HG02571 (cell line): ENCODE measurements around the gene TDRD7.
"Not testable (repeated sequence)": the region's sequence is repeated elsewhere in the genome, so short reads cannot be mapped to it uniquely, and the experiment has no call there.

Experiments used
- ATAC-seq: cut with Tn5 transposase; IDR thresholded peaks from one replicate; pipeline ENCODE4 v1.9.1; 2021; ENCODE audit warnings: mild to moderate bottlenecking, moderate library complexity; ENCODE audit not compliant: unreplicated experiment

The TDRD7 gene

GRCh38 chr9:97473717-97474116 is 61.8 kb downstream of the TDRD7 start:
- ATAC-seq, result no peak

DNA sequence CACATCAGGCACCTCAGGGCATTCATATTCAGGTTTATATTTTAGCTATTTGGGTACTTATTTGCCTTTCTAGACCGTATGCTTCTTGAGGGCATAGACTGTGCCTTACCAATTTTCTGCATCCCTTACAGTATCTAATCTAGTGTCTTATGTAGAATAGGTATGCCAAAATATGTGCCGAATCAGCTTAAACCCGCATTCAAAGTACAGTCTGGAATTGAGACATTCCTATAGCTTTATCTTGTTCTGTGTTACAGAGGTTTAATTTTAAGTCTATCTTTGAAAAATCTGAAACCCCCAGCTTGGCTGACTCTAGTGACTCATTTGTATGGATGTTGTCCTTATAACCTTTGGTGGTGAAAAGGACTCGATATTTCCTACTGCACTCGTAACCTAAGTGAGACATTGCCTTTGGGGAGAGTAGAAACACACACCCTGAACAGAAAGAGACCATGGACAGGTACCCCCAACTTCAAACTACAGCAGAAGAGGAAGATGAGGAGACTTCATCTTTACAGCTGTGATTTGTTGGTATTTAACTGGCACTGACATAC is 62.6 kb downstream of the TDRD7 start:
- no peak for ATAC-seq

DNA sequence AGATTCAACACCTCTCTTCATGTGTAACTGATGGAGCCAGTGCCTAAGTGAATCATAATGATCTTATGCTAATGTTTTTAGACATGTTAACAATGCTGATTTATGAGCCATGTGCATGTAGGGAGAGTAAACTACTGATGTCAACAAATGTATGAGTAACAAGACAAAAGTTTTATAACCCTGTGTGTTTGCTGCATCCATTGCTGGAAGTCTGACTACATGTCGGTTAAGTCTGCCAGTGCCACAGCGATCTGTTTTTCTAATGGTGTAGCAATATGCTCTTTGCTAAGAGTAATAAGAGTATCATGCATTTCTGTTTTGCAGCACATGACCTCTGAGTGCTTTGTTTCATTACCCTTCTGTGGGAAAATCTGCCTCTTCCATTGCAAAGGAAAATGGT is 63.2 kb downstream of the TDRD7 start:
- no peak for ATAC-seq

DNA sequence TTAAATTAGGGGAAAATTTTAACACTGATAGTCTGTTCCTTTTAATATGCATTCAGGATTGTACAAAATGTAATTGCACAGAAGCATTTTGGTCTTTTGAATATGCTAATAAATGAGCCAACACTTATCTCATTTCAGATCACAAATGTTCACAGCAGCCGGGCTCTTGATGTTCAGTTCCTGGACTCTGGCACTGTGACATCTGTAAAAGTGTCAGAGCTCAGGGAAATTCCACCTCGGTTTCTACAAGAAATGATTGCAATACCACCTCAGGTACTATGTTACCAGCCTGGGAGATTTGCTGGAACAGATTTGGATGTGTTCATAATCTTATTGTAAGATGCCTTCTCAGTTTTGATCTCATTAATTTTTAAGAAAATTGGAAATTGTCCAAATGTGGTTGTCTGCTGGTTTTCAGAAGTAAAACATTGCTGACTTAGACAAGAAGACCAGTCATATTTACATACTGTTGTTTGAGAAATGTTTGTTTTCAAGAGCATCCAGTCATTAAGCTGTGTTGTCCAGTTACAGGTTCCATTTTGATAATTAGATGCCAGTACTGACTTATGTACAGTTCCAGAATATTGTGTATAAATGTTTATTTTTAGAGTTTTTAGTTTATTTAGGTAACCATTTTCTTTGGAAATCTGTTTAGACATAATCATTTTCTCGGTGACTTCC is 66.5 kb downstream of the TDRD7 start:
- ATAC-seq, result no peak

GRCh38 chr9:97479496-97480159 is 67.7 kb downstream of the TDRD7 start:
- no peak for ATAC-seq

DNA sequence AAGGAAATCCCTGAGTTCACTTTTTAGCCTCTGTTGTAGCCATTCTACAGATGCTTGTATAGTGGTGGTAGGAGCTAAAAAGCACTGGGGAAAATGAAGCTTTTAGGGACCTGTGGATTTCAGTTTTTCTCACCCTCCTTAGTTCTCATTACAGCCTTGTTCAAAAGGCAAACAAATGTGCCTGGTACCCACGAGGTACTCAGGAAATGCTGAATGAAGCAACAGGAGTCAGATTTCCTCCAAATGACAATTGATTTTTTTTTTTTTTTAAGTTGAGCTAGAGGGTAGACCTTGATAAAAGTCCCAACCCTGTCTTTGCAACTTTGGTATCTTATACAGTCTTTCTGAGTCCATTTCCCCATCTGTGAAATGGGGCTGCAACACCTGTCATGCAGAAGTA is 68.3 kb downstream of the TDRD7 start:
- ATAC-seq, result no peak

DNA sequence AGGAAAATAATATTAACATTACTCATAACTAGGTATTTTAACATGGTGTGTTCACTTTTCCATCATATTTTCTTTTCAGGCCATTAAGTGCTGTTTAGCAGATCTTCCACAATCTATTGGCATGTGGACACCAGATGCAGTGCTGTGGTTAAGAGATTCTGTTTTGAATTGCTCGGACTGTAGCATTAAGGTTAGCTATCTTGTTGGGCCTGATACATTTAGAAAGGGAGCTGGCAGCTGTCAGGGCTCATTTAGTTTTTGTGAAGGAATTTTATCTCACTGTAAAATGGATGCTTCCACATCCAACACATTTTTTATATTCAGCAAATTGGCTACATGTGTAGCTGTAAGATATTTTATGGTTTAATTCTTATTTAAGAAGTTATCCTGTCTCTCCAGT is 68.9 kb downstream of the TDRD7 start:
- ATAC-seq, result no peak

GRCh38 chr9:97484134-97484533 is 72.2 kb downstream of the TDRD7 start:
- no peak for ATAC-seq

DNA sequence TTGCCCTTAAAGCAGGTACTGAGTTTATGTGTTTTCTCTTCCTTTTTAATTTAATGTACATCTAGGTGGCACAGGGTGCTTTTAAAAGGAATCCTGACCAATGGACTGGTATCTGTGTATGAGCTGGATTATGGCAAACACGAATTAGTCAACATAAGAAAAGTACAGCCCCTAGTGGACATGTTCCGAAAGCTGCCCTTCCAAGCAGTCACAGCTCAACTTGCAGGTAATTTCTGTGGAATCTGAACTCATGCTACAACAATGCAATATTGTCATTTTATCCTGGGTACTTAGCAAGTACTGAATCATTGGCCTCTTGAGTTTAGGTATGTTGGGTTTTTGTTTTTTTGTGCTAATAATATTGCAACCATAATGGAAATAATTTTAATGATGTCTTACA is 75.2 kb downstream of the TDRD7 start:
- ATAC-seq, result no peak

- no peak for ATAC-seq
Observed at GRCh38 chr9:97487861-97488260, 76.0 kb downstream of the TDRD7 start.

GRCh38 chr9:97491216-97491999 is 79.5 kb downstream of the TDRD7 start:
- ATAC-seq, result no peak

GRCh38 chr9:97497558-97498375 is 85.9 kb downstream of the TDRD7 start:
- ATAC-seq, result not testable (repeated sequence)

DNA sequence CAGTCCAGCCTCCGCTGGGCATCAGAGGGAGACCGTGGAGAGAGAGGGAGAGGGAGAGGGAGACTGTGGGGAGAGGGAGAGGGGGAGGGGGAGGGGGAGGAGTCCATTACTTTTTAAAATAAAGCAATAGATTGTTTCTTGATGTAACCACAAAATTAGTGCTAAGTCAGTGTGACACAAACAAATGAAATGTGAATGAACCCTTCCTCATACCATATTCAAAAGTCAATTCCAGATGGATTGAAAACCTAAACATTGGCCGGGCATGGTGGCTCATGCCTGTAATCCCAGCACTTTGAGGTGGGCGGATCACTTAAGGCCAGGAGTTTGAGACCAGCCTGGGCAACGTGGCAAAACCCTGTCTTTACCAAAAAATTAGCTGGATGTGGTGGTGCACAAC is 87.0 kb downstream of the TDRD7 start:
- ATAC-seq, result not testable (repeated sequence)

DNA sequence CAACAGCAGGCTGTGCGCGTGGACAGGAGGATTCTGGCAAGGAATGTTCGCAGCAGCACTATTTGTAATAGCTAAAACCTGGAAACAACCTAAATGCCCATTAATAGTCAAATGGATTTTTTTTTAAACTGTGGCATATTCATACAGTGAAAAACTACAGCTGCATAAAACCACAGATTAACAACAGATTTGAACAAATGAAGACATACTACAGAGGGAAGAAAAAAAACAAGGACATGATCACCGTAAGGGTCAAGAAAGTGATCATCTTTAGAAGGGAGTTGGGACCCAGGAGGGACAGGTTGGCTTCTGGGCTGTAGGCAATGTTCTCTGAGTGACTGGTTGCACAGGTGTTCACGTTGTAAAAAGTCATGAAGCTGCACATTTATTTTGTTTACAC is 88.4 kb downstream of the TDRD7 start:
- no peak for ATAC-seq

- ATAC-seq, result no peak
Observed at GRCh38 chr9:97500765-97501176, 88.9 kb downstream of the TDRD7 start.

DNA sequence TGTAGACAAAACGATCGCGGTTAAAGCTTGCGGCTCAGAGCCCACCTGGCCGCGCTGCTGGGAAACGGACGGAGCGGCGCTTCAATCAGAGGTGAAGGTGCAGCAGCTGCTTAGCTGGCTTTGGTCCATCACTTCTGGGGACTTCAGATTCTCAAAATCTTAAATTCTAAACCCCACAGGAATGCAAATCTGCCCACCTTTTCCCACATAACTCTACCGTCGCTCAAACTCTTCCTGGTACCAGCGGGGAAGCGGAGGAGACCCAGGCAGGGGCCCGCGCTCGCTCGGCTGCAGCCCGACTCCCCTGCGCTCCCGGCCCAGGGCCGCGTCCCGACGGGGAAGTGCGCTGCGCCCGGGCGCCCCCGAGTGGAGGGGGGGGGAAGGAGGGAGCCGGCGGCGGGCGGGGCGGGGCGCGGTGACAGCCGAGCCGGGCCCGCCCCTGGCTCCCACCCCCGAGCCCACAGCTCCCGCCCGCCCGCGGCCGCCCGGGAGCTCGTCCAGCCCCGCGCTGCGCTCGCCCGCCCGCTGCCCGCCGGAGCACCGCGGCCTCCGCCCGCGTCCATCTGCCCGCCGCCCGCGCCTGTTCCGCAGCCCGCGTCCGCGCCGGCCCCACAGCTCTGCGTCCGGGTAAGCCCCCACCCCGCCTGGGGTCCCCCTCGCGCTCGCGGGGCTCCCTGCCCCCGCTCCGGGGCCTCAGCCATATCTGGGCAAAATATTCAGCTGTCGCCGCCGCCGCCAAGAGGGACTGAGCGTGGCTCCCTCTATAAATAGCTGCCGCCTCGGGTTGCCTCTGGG is 89.5 kb downstream of the TDRD7 start, which contains the start of gene TMOD1:
Gene TMOD1 (plus strand): TSS at position 490 of the 795 bp plus-strand sequence. CDS start 22,523 bp downstream, outside the sequence.
- ATAC-seq, result peak; percentile 53

GRCh38 chr9:97501972-97502221 is 90.0 kb downstream of the TDRD7 start:
- peak; percentile 32 for ATAC-seq

GRCh38 chr9:97502222-97502983 is 90.5 kb downstream of the TDRD7 start:
- no peak for ATAC-seq
